ENCODE data around the gene ATP6V0D1.

DNA sequence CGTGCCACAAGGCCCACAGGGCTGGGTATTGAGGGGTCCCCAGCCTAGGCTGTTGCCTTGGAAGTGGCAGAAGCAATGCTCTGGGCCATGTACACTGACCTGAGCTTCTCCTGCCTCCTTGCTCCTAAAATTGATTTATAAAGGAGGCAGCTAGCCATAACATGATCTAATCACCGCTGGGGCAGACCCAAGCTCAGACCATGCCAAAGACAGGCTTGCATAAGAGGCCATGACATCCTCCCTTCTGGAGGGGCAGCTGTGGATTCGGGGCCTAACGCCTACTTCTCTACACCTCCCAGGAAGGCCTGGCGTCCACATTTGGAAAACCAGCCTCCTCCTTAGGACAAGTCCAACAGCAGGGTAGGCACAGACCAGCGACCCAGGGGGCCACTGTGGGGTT, 37.7 kb downstream of the ATP6V0D1 start:
- TF ChIP-seq, protein P1, sequence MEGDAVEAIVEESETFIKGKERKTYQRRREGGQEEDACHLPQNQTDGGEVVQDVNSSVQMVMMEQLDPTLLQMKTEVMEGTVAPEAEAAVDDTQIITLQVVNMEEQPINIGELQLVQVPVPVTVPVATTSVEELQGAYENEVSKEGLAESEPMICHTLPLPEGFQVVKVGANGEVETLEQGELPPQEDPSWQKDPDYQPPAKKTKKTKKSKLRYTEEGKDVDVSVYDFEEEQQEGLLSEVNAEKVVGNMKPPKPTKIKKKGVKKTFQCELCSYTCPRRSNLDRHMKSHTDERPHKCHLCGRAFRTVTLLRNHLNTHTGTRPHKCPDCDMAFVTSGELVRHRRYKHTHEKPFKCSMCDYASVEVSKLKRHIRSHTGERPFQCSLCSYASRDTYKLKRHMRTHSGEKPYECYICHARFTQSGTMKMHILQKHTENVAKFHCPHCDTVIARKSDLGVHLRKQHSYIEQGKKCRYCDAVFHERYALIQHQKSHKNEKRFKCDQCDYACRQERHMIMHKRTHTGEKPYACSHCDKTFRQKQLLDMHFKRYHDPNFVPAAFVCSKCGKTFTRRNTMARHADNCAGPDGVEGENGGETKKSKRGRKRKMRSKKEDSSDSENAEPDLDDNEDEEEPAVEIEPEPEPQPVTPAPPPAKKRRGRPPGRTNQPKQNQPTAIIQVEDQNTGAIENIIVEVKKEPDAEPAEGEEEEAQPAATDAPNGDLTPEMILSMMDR (IDR thresholded peaks at IDR 0.05; ENCODE audit: low read length) = no peak
- no peak for TF ChIP-seq EZH2 (optimal IDR thresholded peaks at IDR 0.05; ENCODE audit: low read depth, low read length)
- no peak for TF ChIP-seq EZH2phosphoT487 (IDR thresholded peaks at IDR 0.05; ENCODE audit: low read length)
